Endothelial cell of umbilical vein (primary cell): ENCODE measurements around the gene CAMTA1. TPM values are rescaled to one million over a fixed set of nuclear protein-coding genes. Genes with fewer than 3 reads are reported as not detected.

ENCODE experiments used
- BruUV-seq: library from RNA; stranded (reverse); fragments of 400-500 nt; replicated peaks from 2 replicates; lab custom pipeline; 2021; lab: Mats Ljungman, UMichigan
- CTCF ChIA-PET: fragments of 300-600, 350-600 bp; sonication (Branson Sonifier 250); formaldehyde crosslinking; loops from one replicate; lab custom pipeline; 2021; ENCODE audit warnings: antibody characterized with exemption, inconsistent platforms; lab: Charles Lee
- POLR2A ChIA-PET: fragments of 300-600, 350-600 bp; sonication (Branson Sonifier 250); formaldehyde crosslinking; loops from one replicate; lab custom pipeline; 2021; ENCODE audit warnings: antibody characterized with exemption, inconsistent platforms; lab: Charles Lee
- DNase-seq: peaks from one replicate; pipeline ENCODE4 v3.0.0-alpha.2; 2011; ENCODE audit warnings: low read depth, low spot score
- FAIRE-seq: peaks from 2 replicates; lab custom pipeline; 2011; peaks lifted over from hg19 to GRCh38; lab: Jason Lieb, UNC
- H2AFZ ChIP-seq: 2 replicates; pipeline ENCODE4 v1.6.0; 2012; ENCODE audit warnings: low read depth, low read length, control low read depth, inconsistent platforms
- H3K27ac ChIP-seq: 2 replicates; pipeline ENCODE4 v1.5.1; 2011; ENCODE audit warnings: low read depth, mild to moderate bottlenecking, control low read depth, low read length, moderate library complexity; ENCODE audit not compliant: insufficient read depth
- H3K27me3 ChIP-seq, 2 experiments: 2 replicates each; pipeline versions ENCODE4 v1.6.0 to v1.6.1; 2011; ENCODE audit warnings: low read length in 2 of 2, mixed read lengths in 1 of 2; ENCODE audit not compliant: control insufficient read depth in 2 of 2, insufficient read depth in 2 of 2
- H3K36me3 ChIP-seq, 2 experiments: 2 replicates in 1 of 2; 3 replicates in 1 of 2; pipeline ENCODE4 v1.5.1; 2011; ENCODE audit warnings: low read length in 2 of 2, mild to moderate bottlenecking in 1 of 2, moderate library complexity in 1 of 2; ENCODE audit not compliant: control insufficient read depth in 2 of 2, insufficient read depth in 2 of 2; ENCODE audit errors: extremely low read depth in 1 of 2
- H3K4me1 ChIP-seq: 3 replicates; pipeline ENCODE4 v1.5.1; 2011; ENCODE audit warnings: mild to moderate bottlenecking, low read length; ENCODE audit not compliant: control insufficient read depth, insufficient read depth; ENCODE audit errors: extremely low read depth
- H3K4me2 ChIP-seq: 2 replicates; pipeline ENCODE4 v1.6.1; 2011; ENCODE audit warnings: low read length, control low read depth, mixed read lengths; ENCODE audit not compliant: insufficient read depth
- H3K4me3 ChIP-seq, 3 experiments: fragments of 200-600 bp in 1 of 3; sonication (generic), shearing (Covaris generic) in 1 of 3; replicated peaks in 1 of 3; 2 replicates each; pipeline ENCODE4 v1.5.1; 2011 to 2016; ENCODE audit warnings: control low read depth in 3 of 3, low read length in 3 of 3, mild to moderate bottlenecking in 2 of 3, inconsistent platforms in 1 of 3, low read depth in 1 of 3, moderate library complexity in 1 of 3; ENCODE audit not compliant: insufficient read depth in 1 of 3
- H3K79me2 ChIP-seq: 2 replicates; pipeline ENCODE4 v1.6.0; 2012; ENCODE audit warnings: low read length, inconsistent platforms; ENCODE audit not compliant: control insufficient read depth, insufficient read depth
- H3K9ac ChIP-seq: replicated peaks from 2 replicates; pipeline ENCODE3; 2011; ENCODE audit warnings: low read length, control low read depth; ENCODE audit not compliant: insufficient read depth; ENCODE audit errors: extremely low read depth
- H3K9me1 ChIP-seq: replicated peaks from 3 replicates; pipeline ENCODE4 v1.6.0; 2011; ENCODE audit warnings: mild to moderate bottlenecking, low read length; ENCODE audit not compliant: control insufficient read depth, insufficient read depth; ENCODE audit errors: extremely low read depth
- H3K9me3 ChIP-seq: replicated peaks from 2 replicates; pipeline ENCODE4 v1.5.1; 2012; ENCODE audit warnings: low read length, inconsistent platforms; ENCODE audit not compliant: control insufficient read depth, insufficient read depth
- H4K20me1 ChIP-seq: replicated peaks from 2 replicates; pipeline ENCODE3; 2011; ENCODE audit warnings: mild to moderate bottlenecking, low read length; ENCODE audit not compliant: control insufficient read depth, insufficient read depth; ENCODE audit errors: extremely low read depth
- CTCF ChIP-seq, 2 donors: IDR thresholded peaks; 1 replicate in 1 of 2; 2 replicates in 1 of 2; pipeline ENCODE4 v1.5.1; 2011; ENCODE audit warnings: low read length in 2 of 2, mild to moderate bottlenecking in 2 of 2, moderate library complexity in 2 of 2, control low read depth in 1 of 2, inconsistent platforms in 1 of 2, low read depth in 1 of 2; ENCODE audit not compliant: insufficient read depth in 1 of 2; ENCODE audit errors: extremely low read depth in 1 of 2
- EZH2 ChIP-seq: IDR thresholded peaks from 2 replicates; pipeline ENCODE4 v1.6.1; 2012; ENCODE audit warnings: borderline replicate concordance, low read depth, mild to moderate bottlenecking, moderate library complexity, low read length, inconsistent platforms; ENCODE audit not compliant: severe bottlenecking
- FOS ChIP-seq: IDR thresholded peaks from 2 replicates; pipeline ENCODE4 v1.6.1; 2011; ENCODE audit warnings: mild to moderate bottlenecking, low read length, moderate library complexity, borderline replicate concordance; ENCODE audit not compliant: insufficient read depth
- JUN ChIP-seq: IDR thresholded peaks from 2 replicates; pipeline ENCODE4 v1.6.1; 2011; ENCODE audit warnings: borderline replicate concordance, low read depth; ENCODE audit not compliant: insufficient read length, insufficient read depth
- POLR2A ChIP-seq: IDR thresholded peaks from 2 replicates; pipeline ENCODE4 v1.6.1; 2012; ENCODE audit warnings: low read depth, mild to moderate bottlenecking, control low read depth, low read length
- POLR2AphosphoS5 ChIP-seq: IDR thresholded peaks from 2 replicates; pipeline ENCODE4 v1.6.1; 2012; ENCODE audit warnings: low read depth, mild to moderate bottlenecking, control low read depth, low read length, moderate library complexity; ENCODE audit not compliant: insufficient read depth
- dilution Hi-C: fragments of 300-500 bp; cut with MboI; formaldehyde crosslinking; loops from one replicate; pipeline ENCODE4 v1.15.0; 2019; ENCODE audit warnings: low sequenced_read_pairs; ENCODE audit not compliant: extremely low pct_ligation_motif_present
- intact Hi-C: fragments of 100-400 bp; cut with micrococcal nuclease; formaldehyde crosslinking; loops from one replicate; pipeline ENCODE4 v1.10.0; 2022
- polyA plus RNA-seq, 4 experiments: library from polyadenylated mRNA; depleted of rRNA in 3 of 4; stranded (reverse) in 3 of 4; unstranded in 1 of 4; fragments of >200 nt; gene quantifications; 2 replicates each; pipeline versions ENCODE4 v1.2.1 to v1.2.3, GENCODE V29; 2011 to 2012; ENCODE audit warnings: missing spikeins in 1 of 4
- total RNA-seq: library from RNA; stranded (reverse); gene quantifications from 2 replicates; pipeline ENCODE4 v1.2.3, GENCODE V29; 2021
- TF ChIP-seq, protein P1 (sequence below): IDR thresholded peaks from 2 replicates; pipeline ENCODE4 v1.6.1; 2011; ENCODE audit not compliant: insufficient read depth, insufficient read length

CAMTA1 gene
- total and polyA plus RNA-seq, 2 donors (not counting 3 experiments of a cell fraction or from before 2014, with no cell fraction given): 50.8 to 92.7 TPM

- no peaks in the 10 kb centered on the region for H3K36me3 ChIP-seq
- H2AFZ ChIP-seq: no peak overlapping the region
- intact Hi-C loops (no loop called here), dilution Hi-C loops (no loop called here)
- H4K20me1 ChIP-seq: no peaks in the 10 kb centered on the region
- CTCF ChIA-PET: no interaction called here
- no peaks in the 10 kb centered on the region for H3K9me3 ChIP-seq
- no peak for DNase-seq
- FAIRE-seq: no peak
- H3K27ac ChIP-seq: no peak overlapping the region
- no peaks in the 10 kb centered on the region for H3K79me2 ChIP-seq
- no TSS peak for BruUV-seq
- no peaks in the 10 kb centered on the region for H3K9me1 ChIP-seq
- H3K4me1 ChIP-seq: no peaks in the 10 kb centered on the region
- TF ChIP-seq, protein P1, sequence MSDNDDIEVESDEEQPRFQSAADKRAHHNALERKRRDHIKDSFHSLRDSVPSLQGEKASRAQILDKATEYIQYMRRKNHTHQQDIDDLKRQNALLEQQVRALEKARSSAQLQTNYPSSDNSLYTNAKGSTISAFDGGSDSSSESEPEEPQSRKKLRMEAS: no peak
- TF ChIP-seq FOS (no peak), EZH2 (no peak)
- POLR2A ChIA-PET: no interaction called here
- no peak overlapping the region for H3K9ac ChIP-seq
- H3K4me2 ChIP-seq: no peak overlapping the region
- H3K27me3 ChIP-seq: no peaks in the 10 kb centered on the region
- H3K4me3 ChIP-seq: no peak overlapping the region
These were observed 662.5 kb downstream of the CAMTA1 start for GRCh38 chr1:7447736-7448135.

- no peaks in the 10 kb centered on the region for H3K9me3 ChIP-seq
- FAIRE-seq (no peak), DNase-seq (no peak)
- H2AFZ ChIP-seq: no peak overlapping the region
- H3K9me1 ChIP-seq: no peaks in the 10 kb centered on the region
- dilution Hi-C loops: no loop called here
- no peaks in the 10 kb centered on the region for H3K79me2 ChIP-seq
- H3K36me3 ChIP-seq: no peaks in the 10 kb centered on the region
- TF ChIP-seq FOS (no peak), CTCF (IDR thresholded peaks at IDR 0.05; ENCODE audit: extremely low read depth in 1 of 2, insufficient read depth in 1 of 2, low read depth in 1 of 2, low read length in 2 of 2) (no peak), JUN (no peak), POLR2A (no peak), EZH2 (no peak), POLR2AphosphoS5 (no peak)
- TF ChIP-seq, protein P1: no peak
- intact Hi-C loops: no loop called here
- ChIA-PET CTCF (no interaction called here), POLR2A (no interaction called here)
- H4K20me1 ChIP-seq: no peaks in the 10 kb centered on the region
- no peak overlapping the region for H3K27ac ChIP-seq
- no peak overlapping the region for H3K9ac ChIP-seq
- BruUV-seq: no TSS peak
- no peak overlapping the region for H3K4me3 ChIP-seq
- no peaks in the 10 kb centered on the region for H3K27me3 ChIP-seq
- no peak overlapping the region for H3K4me2 ChIP-seq
- no peaks in the 10 kb centered on the region for H3K4me1 ChIP-seq
These were observed 663.7 kb downstream of the CAMTA1 start for GRCh38 chr1:7448986-7449385.
